ENCODE data around the gene NTN5. TPM values are rescaled to one million over a fixed set of nuclear protein-coding genes. Genes with fewer than 3 reads are reported as not detected.
"Not testable (repeated sequence)": the region's sequence is repeated elsewhere in the genome, so short reads cannot be mapped to it uniquely, and the experiment has no call there.

NTN5 gene
- total and polyA plus RNA-seq, 8 donors, result 0.29 to 1.4 (median 0.95) TPM

GRCh38 chr19:48696353-48697010 lies 23.7 kb upstream of the NTN5 start:
- Histone ChIP-seq H3K27ac (peak overlapping the region in 1 of 2 donors; percentile 64), H3K27me3 (peaks cover 0 to 27% of the 10 kb centered on the region in 2 donors), H3K9me3 (no peaks in the 10 kb centered on the region), H3K36me3 (no peaks in the 10 kb centered on the region), H3K4me3 (peak overlapping the region in 1 of 2 donors; percentile 14), H3K4me1 (peaks cover 0 to 15% of the 10 kb centered on the region in 2 donors)
- no peak for DNase-seq
- ATAC-seq, result peak; percentile 61
- intact Hi-C loops (cut with DNase I), result no loop called here
- no peak for TF ChIP-seq CTCF (IDR thresholded peaks at IDR 0.05)

- intact Hi-C loops (cut with DNase I), result no loop called here
- DNase-seq (no peak), ATAC-seq (peak; percentile 88)
- Histone ChIP-seq H3K27ac (peak within 1 kb of the TSS in 1 of 2 donors; percentile 64), H3K9me3 (no peaks in the 10 kb centered on the region), H3K27me3 (peaks cover 0 to 27% of the 10 kb centered on the region in 2 donors), H3K4me1 (peaks cover 0 to 15% of the 10 kb centered on the region in 2 donors), H3K4me3 (peak within 1 kb of the TSS in 1 of 2 donors; percentile 14), H3K36me3 (no peaks in the 10 kb centered on the region)
- no peak for TF ChIP-seq CTCF (IDR thresholded peaks at IDR 0.05)
Measured at GRCh38 chr19:48695743-48696352, 23.0 kb upstream of the NTN5 start, which contains the start of gene FUT2. Gene FUT2, plus strand, starts transcription at chr19:48695971. Its CDS starts 6,986 bp downstream, at chr19:48702957.

GRCh38 chr19:48693629-48694028 lies 20.8 kb upstream of the NTN5 start:
- H3K4me3 ChIP-seq; DNase-seq; ATAC-seq; H3K27ac ChIP-seq; H3K36me3 ChIP-seq; H3K9me3 ChIP-seq; intact Hi-C loops (cut with DNase I): not testable (repeated sequence)
- Histone ChIP-seq H3K27me3 (peaks cover 0 to 27% of the 10 kb centered on the region in 2 donors), H3K4me1 (peaks cover 0 to 15% of the 10 kb centered on the region in 2 donors)

- H3K27me3 ChIP-seq, result no peaks in the 10 kb centered on the region
- no peak overlapping the region for H3K27ac ChIP-seq
- no peak overlapping the region for H3K4me3 ChIP-seq
- peaks cover 0 to 4% of the 10 kb centered on the region in 2 donors for H3K4me1 ChIP-seq
- ATAC-seq, result no peak
- no peak for DNase-seq
- H3K36me3 ChIP-seq, result no peaks in the 10 kb centered on the region
- no peaks in the 10 kb centered on the region for H3K9me3 ChIP-seq
- TF ChIP-seq CTCF (IDR thresholded peaks at IDR 0.05), result no peak
- intact Hi-C loops (cut with DNase I), result no loop called here
Measured at GRCh38 chr19:48689449-48689848, 16.6 kb upstream of the NTN5 start.

- Histone ChIP-seq H3K27me3 (no peaks in the 10 kb centered on the region), H3K36me3 (no peaks in the 10 kb centered on the region), H3K4me1 (peaks cover 0 to 7% of the 10 kb centered on the region in 2 donors), H3K4me3 (no peak overlapping the region), H3K27ac (no peak overlapping the region), H3K9me3 (no peaks in the 10 kb centered on the region)
- ATAC-seq (no peak), DNase-seq (no peak)
- TF ChIP-seq CTCF (IDR thresholded peaks at IDR 0.05), result no peak
- intact Hi-C loops (cut with DNase I), result no loop called here
Measured at GRCh38 chr19:48687776-48688175, 15.0 kb upstream of the NTN5 start.

- H3K9me3 ChIP-seq; DNase-seq; H3K4me1 ChIP-seq; intact Hi-C loops (cut with DNase I); H3K27me3 ChIP-seq; ATAC-seq; H3K4me3 ChIP-seq; H3K27ac ChIP-seq; H3K36me3 ChIP-seq: not testable (repeated sequence)
Measured at GRCh38 chr19:48686637-48687036, 13.8 kb upstream of the NTN5 start.
